OCI-LY7 (cell line): Measurements from ENCODE around the gene LOXHD1. TPM values are rescaled to one million over a fixed set of nuclear protein-coding genes. Genes with fewer than 3 reads are reported as not detected.

Experiments
- BruUV-seq: library from RNA; stranded (reverse); fragments of 400-500 nt; replicated peaks from 2 replicates; lab custom pipeline; 2021; lab: Mats Ljungman, UMichigan
- CTCF ChIA-PET: fragments of 300-600 bp; sonication (Branson Sonifier 250); formaldehyde crosslinking; loops from one replicate; lab custom pipeline; 2022; ENCODE audit warnings: antibody characterized with exemption; ENCODE audit not compliant: unreplicated experiment; lab: Charles Lee
- POLR2A ChIA-PET: fragments of 300-600 bp; sonication (Branson Sonifier 250); formaldehyde crosslinking; loops from one replicate; lab custom pipeline; 2022; ENCODE audit warnings: antibody characterized with exemption; lab: Charles Lee
- DNase-seq: peaks from one replicate; pipeline ENCODE4 v3.0.0-alpha.2; 2015; ENCODE audit warnings: low spot score
- H2AFZ ChIP-seq: fragments of 200-600 bp; sonication (generic), shearing (Covaris generic); 2 replicates; pipeline ENCODE4 v1.6.1; 2014; ENCODE audit warnings: mild to moderate bottlenecking, antibody characterized with exemption, low read length, moderate library complexity
- H3K27ac ChIP-seq: fragments of 200-600 bp; sonication (generic); 2 replicates; pipeline ENCODE4 v1.5.1; 2014; ENCODE audit warnings: mixed run types, low read depth, mild to moderate bottlenecking, moderate library complexity, low read length, inconsistent platforms; ENCODE audit not compliant: poor library complexity, severe bottlenecking
- H3K36me3 ChIP-seq: fragments of 200-600 bp; sonication (generic); 2 replicates; pipeline ENCODE4 v1.6.1; 2014; ENCODE audit warnings: mild to moderate bottlenecking, antibody characterized with exemption, low read length, moderate library complexity, mixed read lengths; ENCODE audit not compliant: insufficient read depth
- H3K4me1 ChIP-seq: fragments of 200-600 bp; sonication (generic); 2 replicates; pipeline ENCODE4 v1.5.1; 2014; ENCODE audit warnings: mild to moderate bottlenecking, low read length; ENCODE audit not compliant: insufficient read depth, poor library complexity, severe bottlenecking
- H3K4me2 ChIP-seq: fragments of 200-600 bp; sonication (generic); 2 replicates; pipeline ENCODE4 v1.6.1; 2014; ENCODE audit warnings: mild to moderate bottlenecking, low read length
- H3K4me3 ChIP-seq: fragments of 200-600 bp; sonication (generic); 2 replicates; pipeline ENCODE4 v1.5.1; 2014; ENCODE audit warnings: mild to moderate bottlenecking, low read depth, low read length; ENCODE audit not compliant: poor library complexity, severe bottlenecking
- H3K79me2 ChIP-seq: fragments of 200-600 bp; sonication (generic); 2 replicates; pipeline ENCODE4 v1.6.1; 2016; ENCODE audit warnings: low read depth, mild to moderate bottlenecking, low read length, moderate library complexity, mixed read lengths; ENCODE audit not compliant: insufficient read depth
- H3K9me2 ChIP-seq: fragments of 200-600 bp; sonication (generic); 2 replicates; pipeline ENCODE4 v1.6.1; 2016; ENCODE audit warnings: mild to moderate bottlenecking, low read length, mixed read lengths; ENCODE audit not compliant: insufficient read depth
- H3K9me3 ChIP-seq: fragments of 200-600 bp; sonication (generic); 2 replicates; pipeline ENCODE4 v1.6.1; 2014; ENCODE audit warnings: mild to moderate bottlenecking, mixed run types, low read length, mixed read lengths
- H4K20me1 ChIP-seq: fragments of 200-600 bp; sonication (generic); 2 replicates; pipeline ENCODE4 v1.6.1; 2014; ENCODE audit warnings: mild to moderate bottlenecking, antibody characterized with exemption, low read length, moderate library complexity, mixed read lengths; ENCODE audit not compliant: insufficient read depth
- CTCF ChIP-seq: fragments of 200-600 bp; sonication (generic); conservative IDR thresholded peaks from 2 replicates; pipeline ENCODE4 v1.5.1; 2014; ENCODE audit warnings: mild to moderate bottlenecking, antibody characterized with exemption, low read length, moderate library complexity, mixed read lengths
- EZH2phosphoT487 ChIP-seq: fragments of 200-600 bp; sonication (generic); IDR thresholded peaks from 2 replicates; pipeline ENCODE4 v1.6.1; 2018; ENCODE audit warnings: low read depth, borderline replicate concordance, mild to moderate bottlenecking, mixed run types, antibody characterized with exemption, low read length, moderate library complexity, mixed read lengths
- intact Hi-C: fragments of 100-400 bp; cut with micrococcal nuclease; formaldehyde crosslinking; loops from one replicate; pipeline ENCODE4 v1.10.0; 2022; ENCODE audit not compliant: unreplicated experiment
- total RNA-seq, 2 experiments: library from RNA; depleted of rRNA in 1 of 2; stranded (reverse); fragments of >200 nt in 1 of 2; shearing (Covaris generic) in 1 of 2; gene quantifications; 2 replicates each; pipeline ENCODE4 v1.2.3, GENCODE V29; 2014 to 2022

LOXHD1 gene
- total RNA-seq, 2 experiments from 2014 or later, result not detected

GRCh38 chr18:46464926-46465655 is 191.9 kb downstream of the LOXHD1 start:
- no peak overlapping the region for H2AFZ ChIP-seq
- H3K4me2 ChIP-seq, result no peak overlapping the region
- ChIA-PET POLR2A (no interaction called here), CTCF (no interaction called here)
- H3K79me2 ChIP-seq, result no peaks in the 10 kb centered on the region
- no peaks in the 10 kb centered on the region for H3K9me3 ChIP-seq
- no peaks in the 10 kb centered on the region for H4K20me1 ChIP-seq
- TF ChIP-seq EZH2phosphoT487 (no peak), CTCF (no peak)
- no TSS peak for BruUV-seq
- H3K4me3 ChIP-seq, result no peak overlapping the region
- H3K36me3 ChIP-seq, result no peaks in the 10 kb centered on the region
- H3K9me2 ChIP-seq, result no peaks in the 10 kb centered on the region
- H3K27ac ChIP-seq, result no peak overlapping the region
- H3K4me1 ChIP-seq, result no peaks in the 10 kb centered on the region
- DNase-seq, result no peak
- intact Hi-C loops, result no loop called here

- TF ChIP-seq CTCF (no peak), EZH2phosphoT487 (no peak)
- ChIA-PET POLR2A (interaction anchor here (0.5 kb wide), 1 partner anchor 842 kb away, joined by 5 read pairs; no protein-coding TSS in a partner anchor), CTCF (no interaction called here)
These were observed 194.5 kb downstream of the LOXHD1 start for GRCh38 chr18:46462523-46462922.

GRCh38 chr18:46461993-46462392 is 195.0 kb downstream of the LOXHD1 start:
- H3K9me2 ChIP-seq, result no peaks in the 10 kb centered on the region
- intact Hi-C loops, result no loop called here
- no peaks in the 10 kb centered on the region for H3K36me3 ChIP-seq
- H4K20me1 ChIP-seq, result no peaks in the 10 kb centered on the region
- TF ChIP-seq EZH2phosphoT487 (no peak), CTCF (no peak)
- H3K9me3 ChIP-seq, result no peaks in the 10 kb centered on the region
- no peak overlapping the region for H2AFZ ChIP-seq
- CTCF ChIA-PET, result no interaction called here
- no peak overlapping the region for H3K27ac ChIP-seq
- H3K4me1 ChIP-seq, result no peaks in the 10 kb centered on the region
- H3K79me2 ChIP-seq, result no peaks in the 10 kb centered on the region
- no TSS peak for BruUV-seq
- POLR2A ChIA-PET, result interaction anchor here (0.5 kb wide), 1 partner anchor 843 kb away, joined by 5 read pairs; no protein-coding TSS in a partner anchor
- H3K4me3 ChIP-seq, result no peak overlapping the region
- no peak for DNase-seq
- H3K4me2 ChIP-seq, result no peak overlapping the region

More at GRCh38 chr18:46462523-46462922, 194.5 kb downstream of the LOXHD1 start:
- no peaks in the 10 kb centered on the region for H3K9me2 ChIP-seq
- H3K79me2 ChIP-seq, result no peaks in the 10 kb centered on the region
- no peak overlapping the region for H3K4me2 ChIP-seq
- H3K9me3 ChIP-seq, result no peaks in the 10 kb centered on the region
- H3K36me3 ChIP-seq, result no peaks in the 10 kb centered on the region
- BruUV-seq, result no TSS peak
- H4K20me1 ChIP-seq, result no peaks in the 10 kb centered on the region
- no peak overlapping the region for H3K27ac ChIP-seq
- H2AFZ ChIP-seq, result no peak overlapping the region
- intact Hi-C loops, result no loop called here
- no peak for DNase-seq
- H3K4me1 ChIP-seq, result no peaks in the 10 kb centered on the region
- H3K4me3 ChIP-seq, result no peak overlapping the region
